ENCODE measurements around the gene SLC38A3.

GRCh38 chr3:50173685-50174516 lies 31.2 kb upstream of the SLC38A3 start:
- TF ChIP-seq CTCF (IDR thresholded peaks at IDR 0.05), result no peak
- TF ChIP-seq EZH2 (IDR thresholded peaks at IDR 0.05), result no peak
- TF ChIP-seq EZH2phosphoT487 (IDR thresholded peaks at IDR 0.05), result no peak

Measured in neural progenitor cell (in vitro differentiated cells).